MCF 10A (cell line): ENCODE results near the gene GASK1A. TPM values are rescaled to one million over a fixed set of nuclear protein-coding genes. Genes with fewer than 3 reads are reported as not detected.
"Not testable (repeated sequence)": the region's sequence is repeated elsewhere in the genome, so short reads cannot be mapped to it uniquely, and the experiment has no call there.

Experiments
- BruUV-seq: library from RNA; stranded (reverse); fragments of 400-500 nt; replicated peaks from 2 replicates; lab custom pipeline; 2021; lab: Mats Ljungman, UMichigan
- CTCF ChIA-PET: fragments of 300-600 bp; sonication (Branson Sonifier 250); formaldehyde crosslinking; extraction: SDS; loops from one replicate; lab custom pipeline; 2021; ENCODE audit warnings: antibody characterized with exemption, inconsistent platforms; lab: Yijun Ruan, JAX
- POLR2A ChIA-PET: fragments of 300-600, 350-650 bp; sonication (Branson Sonifier 250); formaldehyde crosslinking; extraction: SDS; loops from one replicate; lab custom pipeline; 2020; ENCODE audit warnings: antibody characterized with exemption, inconsistent platforms; lab: Yijun Ruan, JAX
- DNase-seq: peaks from one replicate; pipeline ENCODE4 v3.0.0-alpha.2; 2018; ENCODE audit not compliant: unreplicated experiment
- H3K27ac Mint-ChIP-seq: one replicate; pipeline ENCODE4 v1.8.0; 2022; ENCODE audit warnings: mild to moderate bottlenecking, low read depth, mixed read lengths; ENCODE audit not compliant: unreplicated experiment
- H3K27me3 Mint-ChIP-seq: one replicate; pipeline ENCODE4 v1.8.0; 2022; ENCODE audit warnings: mixed read lengths; ENCODE audit not compliant: insufficient read depth, unreplicated experiment
- H3K36me3 Mint-ChIP-seq: one replicate; pipeline ENCODE4 v1.8.0; 2022; ENCODE audit warnings: mild to moderate bottlenecking, moderate library complexity, mixed read lengths; ENCODE audit not compliant: insufficient read depth, unreplicated experiment
- H3K4me1 Mint-ChIP-seq: one replicate; pipeline ENCODE4 v1.8.0; 2022; ENCODE audit warnings: mixed read lengths; ENCODE audit not compliant: insufficient read depth, unreplicated experiment
- H3K4me3 Mint-ChIP-seq: one replicate; pipeline ENCODE4 v1.8.0; 2022; ENCODE audit warnings: mild to moderate bottlenecking, moderate library complexity, mixed read lengths; ENCODE audit not compliant: unreplicated experiment
- H3K9me3 Mint-ChIP-seq: one replicate; pipeline ENCODE4 v1.8.0; 2022; ENCODE audit warnings: mixed read lengths; ENCODE audit not compliant: unreplicated experiment
- CTCF ChIP-seq: fragments of 200-600 bp; IDR thresholded peaks from one replicate; pipeline ENCODE4 v1.8.0; 2022; ENCODE audit warnings: antibody characterized with exemption, mild to moderate bottlenecking; ENCODE audit not compliant: unreplicated experiment
- intact Hi-C: fragments of 100-400 bp; cut with micrococcal nuclease; formaldehyde crosslinking; loops from 2 replicates; pipeline ENCODE4 v1.14.1; 2022
- total RNA-seq: library from RNA; stranded (reverse); gene quantifications from 2 replicates; pipeline ENCODE4 v1.2.3, GENCODE V29; 2022

Gene GASK1A
- total RNA-seq, 1 experiment from 2014 or later = not detected

- Mint-ChIP-seq H3K27ac (no peak overlapping the region), H3K27me3 (peaks cover 10% of the 10 kb centered on the region), H3K4me3 (no peak overlapping the region), H3K9me3 (no peaks in the 10 kb centered on the region), H3K36me3 (no peaks in the 10 kb centered on the region), H3K4me1 (no peaks in the 10 kb centered on the region)
- BruUV-seq = no TSS peak
- ChIA-PET CTCF (no interaction called here), POLR2A (no interaction called here)
- no peak for TF ChIP-seq CTCF
- no peak for DNase-seq
- intact Hi-C loops = no loop called here
Observed at GRCh38 chr3:43062040-43062563, 83.0 kb downstream of the GASK1A start.

- intact Hi-C loops = no loop called here
- CTCF ChIA-PET = no interaction called here
- POLR2A ChIA-PET = no interaction called here
- Mint-ChIP-seq H3K9me3 (no peaks in the 10 kb centered on the region), H3K4me1 (no peaks in the 10 kb centered on the region), H3K27me3 (peaks cover 5% of the 10 kb centered on the region), H3K4me3 (no peak overlapping the region), H3K27ac (no peak overlapping the region), H3K36me3 (no peaks in the 10 kb centered on the region)
- no TSS peak for BruUV-seq
- no peak for TF ChIP-seq CTCF
- DNase-seq = peak; percentile 6
Observed at GRCh38 chr3:43062564-43063040, 83.5 kb downstream of the GASK1A start.

GRCh38 chr3:43063114-43063513 is 84.0 kb downstream of the GASK1A start:
- ChIA-PET POLR2A (no interaction called here), CTCF (no interaction called here)
- H3K36me3 Mint-ChIP-seq = no peaks in the 10 kb centered on the region

GRCh38 chr3:43070670-43071069 is 91.6 kb downstream of the GASK1A start:
- H3K4me1 Mint-ChIP-seq, H3K27me3 Mint-ChIP-seq, intact Hi-C loops, H3K27ac Mint-ChIP-seq, BruUV-seq, H3K4me3 Mint-ChIP-seq, POLR2A ChIA-PET, H3K9me3 Mint-ChIP-seq, H3K36me3 Mint-ChIP-seq, DNase-seq: not testable (repeated sequence)
- CTCF ChIA-PET = interaction anchor here (0.6 to 1.3 kb wide), 2 partner anchors 108 to 256 kb away, joined by 4 to 8 read pairs; no protein-coding TSS in a partner anchor

More at GRCh38 chr3:43063114-43063513, 84.0 kb downstream of the GASK1A start:
- peaks cover under 1% of the 10 kb centered on the region for H3K27me3 Mint-ChIP-seq
- no peak overlapping the region for H3K27ac Mint-ChIP-seq
- no peaks in the 10 kb centered on the region for H3K4me1 Mint-ChIP-seq
- no peaks in the 10 kb centered on the region for H3K9me3 Mint-ChIP-seq
- TF ChIP-seq CTCF = no peak
- H3K4me3 Mint-ChIP-seq = no peak overlapping the region
- no peak for DNase-seq
- BruUV-seq = no TSS peak
- intact Hi-C loops = no loop called here
